Stimulated activated naive CD8-positive, alpha-beta T cell treated with anti-CD3 and anti-CD28 coated beads, Interleukin-15, Interleukin-2, amounts not matched to agents 100 U/mL and 50 U/mL, for 24 hours (primary cell): ENCODE results near the gene NDC80.

Source experiments
- ATAC-seq: fragments of 150-1000 bp; cut with Tn5 transposase; one replicate; pipeline ENCODE4 v1.10.0; 2021
- DNase-seq: peaks from one replicate; pipeline ENCODE4 v3.0.0; 2021

NDC80 gene

GRCh38 chr18:2557536-2557935 is 13.8 kb upstream of the NDC80 start:
- DNase-seq = no peak

GRCh38 chr18:2559249-2559648 is 12.1 kb upstream of the NDC80 start:
- no peak for DNase-seq
- no peak for ATAC-seq

More at GRCh38 chr18:2557536-2557935, 13.8 kb upstream of the NDC80 start:
- no peak for ATAC-seq

DNA sequence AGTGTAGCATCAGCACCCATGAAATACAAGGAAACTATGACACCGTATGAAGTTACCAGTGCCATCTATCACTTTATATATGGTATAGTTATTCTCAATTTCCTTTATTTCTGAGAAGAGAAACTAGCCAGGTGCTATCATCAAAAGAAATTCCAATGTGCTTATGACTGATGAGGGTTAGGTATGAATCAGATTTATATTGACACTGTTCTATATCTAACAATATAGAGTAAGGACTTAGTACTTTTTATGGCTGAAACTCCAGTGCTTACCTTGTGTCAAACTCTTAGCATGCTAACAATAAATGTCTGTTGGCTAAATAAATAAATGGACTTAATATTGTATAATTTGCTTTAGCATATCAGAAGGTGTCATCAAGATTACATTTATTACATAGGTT is 7.0 kb upstream of the NDC80 start:
- ATAC-seq (no peak), DNase-seq (no peak)

- ATAC-seq (no peak), DNase-seq (no peak)
These were observed 3.2 kb upstream of the NDC80 start for GRCh38 chr18:2568129-2568528.

- no peak for DNase-seq
- ATAC-seq = no peak
These were observed 2.8 kb upstream of the NDC80 start for GRCh38 chr18:2568605-2569004.

DNA sequence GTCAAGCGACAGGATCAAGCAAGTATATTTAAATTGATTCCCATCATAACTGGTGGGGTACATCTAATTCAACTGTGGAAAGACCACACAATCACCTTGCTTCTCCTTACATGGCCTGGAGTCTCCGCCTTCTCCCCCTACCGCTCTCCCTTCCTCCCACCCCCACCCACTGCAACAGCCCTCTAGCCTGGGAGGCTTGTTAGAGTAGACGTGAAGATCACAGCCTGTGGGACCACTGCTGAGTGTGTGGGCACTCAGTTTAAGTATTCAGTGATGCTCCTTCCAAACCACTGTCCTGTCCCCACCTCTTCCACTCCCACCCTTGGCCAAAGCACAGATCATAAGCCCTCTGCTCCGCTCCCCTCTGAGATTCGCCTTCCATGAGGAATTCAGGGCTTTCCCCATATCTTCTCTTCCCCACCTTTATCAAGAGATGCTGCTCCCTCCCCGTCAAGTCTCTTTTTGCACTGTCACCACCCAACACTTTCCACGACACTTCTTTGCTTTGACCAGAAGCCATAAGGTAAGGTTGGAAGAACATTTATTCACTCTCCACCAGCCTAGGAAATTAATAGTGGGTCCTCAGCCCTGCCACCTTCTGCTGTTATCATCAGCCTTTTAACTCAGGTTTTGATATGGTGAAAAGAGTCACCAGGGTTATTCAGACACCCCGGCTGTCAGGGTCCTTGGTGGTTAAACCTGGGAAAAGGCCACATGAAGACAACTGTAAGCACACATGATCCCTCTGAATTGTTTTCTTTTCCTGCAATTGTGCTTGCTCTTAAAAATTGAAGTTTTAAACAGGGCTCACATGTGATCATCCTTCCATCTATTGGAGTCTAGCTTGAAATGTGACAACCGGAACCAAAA is 1.8 kb upstream of the NDC80 start:
- ATAC-seq (no peak), DNase-seq (no peak)

DNA sequence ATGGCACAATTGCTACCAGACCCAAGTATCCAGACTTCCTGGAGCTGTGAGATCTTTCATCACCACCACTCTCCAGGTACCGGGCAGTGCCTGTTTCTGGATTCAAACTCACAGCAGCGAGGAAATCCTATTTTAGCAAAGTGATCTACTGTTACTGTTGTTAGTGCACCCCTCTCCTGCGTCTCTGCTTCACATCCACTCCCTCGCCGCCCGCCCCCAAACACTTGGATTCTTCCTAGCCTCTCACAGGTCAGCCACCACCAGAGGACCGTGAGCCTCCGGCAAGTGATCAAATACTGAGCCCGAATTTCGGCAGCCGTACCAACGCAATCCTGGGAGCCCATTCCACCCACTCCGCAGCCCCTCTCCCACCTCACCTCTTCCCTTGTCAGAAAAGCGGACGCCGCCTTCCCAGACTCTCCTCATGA is 571 bp upstream of the NDC80 start:
- ATAC-seq = peak; percentile 55
- DNase-seq = peak; percentile 66

DNA sequence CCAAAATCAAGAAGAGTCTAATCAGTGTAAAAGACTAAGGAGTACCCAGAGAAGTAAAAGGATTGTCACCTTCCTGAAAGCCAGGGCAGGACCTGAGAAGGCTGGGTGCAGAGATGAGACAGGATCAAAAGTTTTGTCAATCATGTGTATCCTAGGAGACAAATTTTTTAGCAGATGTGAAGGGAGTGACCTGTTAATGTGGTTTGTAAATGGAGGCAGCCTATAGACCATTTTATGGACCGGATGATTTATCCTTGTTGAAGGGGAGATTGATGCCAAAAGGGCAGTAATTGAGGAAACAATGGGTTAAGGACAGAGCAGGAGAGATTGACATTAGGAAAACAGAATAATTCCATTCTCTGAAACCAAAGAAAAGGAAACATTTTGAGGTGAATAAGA is 813 bp downstream of the NDC80 start:
- no peak for DNase-seq
- no peak for ATAC-seq

- ATAC-seq = no peak
- no peak for DNase-seq
These were observed 1.5 kb downstream of the NDC80 start for GRCh38 chr18:2572892-2573291.

GRCh38 chr18:2573408-2573807 is 2.1 kb downstream of the NDC80 start:
- ATAC-seq (no peak), DNase-seq (no peak)

DNA sequence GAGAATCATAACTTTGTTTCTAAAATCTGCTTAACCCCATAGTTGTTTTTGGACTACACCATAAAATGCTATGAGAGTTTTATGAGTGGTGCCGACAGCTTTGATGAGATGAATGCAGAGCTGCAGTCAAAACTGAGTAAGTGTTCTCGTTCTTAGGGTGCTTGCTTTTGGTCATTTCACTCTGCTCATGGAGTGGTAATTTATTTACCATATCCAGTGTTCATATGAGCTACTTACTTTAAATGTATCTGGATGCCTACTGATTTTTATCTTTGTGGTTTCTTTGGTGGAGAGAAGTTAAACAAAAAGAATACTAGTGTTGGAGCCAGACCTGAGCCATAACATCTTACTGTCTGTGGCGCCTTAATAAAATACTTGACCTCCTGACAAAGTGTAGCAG is 16.4 kb downstream of the NDC80 start:
- no peak for DNase-seq
- ATAC-seq = no peak

- DNase-seq (no peak), ATAC-seq (no peak)
These were observed 17.4 kb downstream of the NDC80 start for GRCh38 chr18:2588666-2589344.

DNA sequence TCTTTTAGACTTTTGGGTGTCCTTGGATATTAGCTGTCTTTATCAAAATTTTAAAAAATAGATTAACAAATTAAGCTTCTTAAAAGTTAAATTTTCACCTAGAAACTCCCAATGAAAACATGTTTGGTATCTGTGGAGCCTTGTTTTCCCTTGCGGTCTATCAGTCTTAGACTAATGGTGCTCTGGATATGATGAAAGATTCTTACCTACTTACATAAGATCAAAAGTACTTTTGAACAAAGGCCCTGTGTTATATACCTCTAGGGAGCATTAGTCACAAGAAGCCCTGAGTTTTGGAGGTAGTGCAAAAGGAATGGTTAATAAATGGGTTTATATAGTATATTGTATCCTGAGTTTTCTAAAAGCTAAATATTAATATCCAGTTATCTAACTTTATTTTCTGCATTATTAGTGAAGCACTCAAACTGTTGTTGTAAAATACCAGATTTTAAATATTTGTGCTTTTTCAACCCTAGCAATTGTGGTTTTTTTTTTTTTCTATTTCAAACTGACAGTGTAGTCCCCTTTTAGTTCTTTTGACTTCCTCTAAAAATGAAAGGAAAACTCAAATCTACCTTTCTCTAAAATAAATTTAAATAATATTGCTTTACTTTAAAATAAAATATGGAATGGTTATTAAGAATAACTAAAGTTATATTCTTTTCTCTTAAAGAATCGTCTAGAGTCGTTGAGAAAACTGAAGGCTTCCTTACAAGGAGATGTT is 18.1 kb downstream of the NDC80 start:
- ATAC-seq (peak; percentile 62), DNase-seq (no peak)

DNA sequence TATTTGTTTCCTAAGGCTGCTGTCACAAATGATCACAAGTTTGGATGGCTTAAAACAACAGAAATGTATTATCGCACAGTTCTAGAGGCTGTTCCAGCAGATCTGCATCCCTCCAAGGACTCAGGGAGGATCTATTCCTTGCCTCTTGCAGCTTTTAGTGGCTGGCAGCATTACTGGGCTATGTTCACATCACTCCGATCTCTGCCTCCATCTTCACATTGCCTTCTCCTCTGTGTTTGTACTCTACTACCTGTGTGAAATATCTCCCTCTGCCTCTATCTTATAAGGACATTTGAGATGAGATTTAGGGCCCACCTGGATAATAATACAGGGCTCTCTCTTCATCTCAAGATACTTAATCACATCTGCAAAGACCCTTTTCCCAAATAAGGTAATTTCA is 18.9 kb downstream of the NDC80 start:
- DNase-seq (no peak), ATAC-seq (no peak)

DNA sequence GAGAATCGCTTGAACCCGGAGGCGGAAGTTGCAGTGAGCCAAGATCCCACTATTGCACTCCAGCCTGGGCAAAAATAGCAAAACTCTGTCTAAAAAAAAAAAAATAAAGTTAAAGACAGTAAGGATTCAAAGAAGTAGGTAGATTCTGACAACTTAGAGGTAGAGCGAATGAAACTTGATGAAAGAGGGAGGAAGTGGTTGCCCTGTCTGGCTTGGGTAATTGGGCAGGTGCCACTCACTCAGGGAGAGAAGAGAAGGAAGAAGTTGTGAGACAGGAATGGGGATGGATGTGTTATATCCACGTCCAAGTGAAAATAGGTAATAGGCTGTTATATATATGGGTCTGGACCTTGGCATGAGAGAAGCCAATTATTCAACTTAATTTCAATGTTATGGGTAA is 26.3 kb downstream of the NDC80 start:
- DNase-seq (no peak), ATAC-seq (no peak)

GRCh38 chr18:2602844-2603243 is 31.5 kb downstream of the NDC80 start:
- no peak for DNase-seq
- no peak for ATAC-seq

DNA sequence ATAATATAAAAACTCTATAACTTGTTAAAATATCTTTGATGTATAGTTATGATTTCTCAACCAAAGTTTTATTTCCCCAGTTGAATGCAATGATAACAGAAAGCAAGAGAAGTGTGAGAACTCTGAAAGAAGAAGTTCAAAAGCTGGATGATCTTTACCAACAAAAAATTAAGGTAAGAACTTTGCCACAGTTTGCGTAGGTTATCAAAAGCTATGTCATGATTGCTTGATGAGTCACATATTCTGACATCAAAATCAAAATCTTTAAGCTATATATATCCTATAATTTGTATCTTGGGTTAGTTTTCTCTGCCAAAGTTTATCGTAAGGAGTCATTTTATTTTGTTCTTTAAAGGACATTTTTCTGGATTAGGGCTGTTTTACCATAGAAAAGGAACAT is 35.0 kb downstream of the NDC80 start:
- no peak for ATAC-seq
- DNase-seq = no peak

DNA sequence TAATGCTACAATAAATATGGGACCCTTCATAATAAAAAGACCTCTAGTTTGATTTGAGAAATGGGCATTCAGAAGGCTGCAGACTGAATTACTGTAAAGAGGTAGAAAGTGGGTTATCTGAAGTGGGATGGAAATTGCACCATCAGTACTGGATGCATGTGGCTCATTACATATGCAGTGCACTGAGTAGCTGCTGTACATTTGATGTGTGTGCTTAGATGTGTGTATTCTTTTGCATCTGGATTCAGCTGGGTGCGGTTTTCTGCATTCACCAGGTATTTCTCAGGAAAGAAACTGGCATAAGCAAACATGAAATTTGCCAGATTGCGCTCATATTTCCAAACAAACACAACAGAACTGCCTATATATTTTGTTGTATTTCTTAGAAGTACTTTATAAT is 38.2 kb downstream of the NDC80 start:
- DNase-seq = no peak
- ATAC-seq = no peak

DNA sequence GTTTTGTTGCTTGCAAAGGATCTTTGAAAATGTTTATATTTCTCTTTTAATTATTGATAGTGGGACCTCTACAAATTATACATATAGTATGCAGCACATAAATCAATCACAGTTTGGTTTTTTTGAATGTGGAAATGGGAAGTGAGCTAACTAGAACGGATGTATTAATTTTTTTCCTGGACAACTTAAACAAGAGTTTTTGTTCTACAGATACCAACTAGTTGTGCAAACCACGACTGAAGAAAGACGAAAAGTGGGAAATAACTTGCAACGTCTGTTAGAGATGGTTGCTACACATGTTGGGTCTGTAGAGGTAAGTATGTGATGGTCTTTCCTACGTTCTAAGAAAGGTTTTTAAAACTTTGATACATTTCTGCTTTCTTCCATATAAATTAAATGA is 39.2 kb downstream of the NDC80 start:
- DNase-seq (no peak), ATAC-seq (no peak)

GRCh38 chr18:2612996-2613395 is 41.6 kb downstream of the NDC80 start:
- ATAC-seq = no peak
- DNase-seq = no peak

- DNase-seq = no peak
- no peak for ATAC-seq
These were observed 46.1 kb downstream of the NDC80 start for GRCh38 chr18:2617401-2617998.

GRCh38 chr18:2618009-2618408 is 46.7 kb downstream of the NDC80 start:
- ATAC-seq (no peak), DNase-seq (no peak)

- DNase-seq (no peak), ATAC-seq (no peak)
These were observed 53.9 kb downstream of the NDC80 start for GRCh38 chr18:2625217-2625616.
